RWPE1 (cell line): ENCODE measurements around the gene PHLPP1.

ENCODE experiments used
- CTCF ChIA-PET: fragments of 350-600 bp; sonication (Branson Sonifier 250); formaldehyde crosslinking; extraction: SDS; loops from one replicate; lab custom pipeline; 2021; lab: Yijun Ruan, JAX
- POLR2A ChIA-PET: fragments of 400-600 bp; formaldehyde crosslinking; extraction: SDS; loops from one replicate; lab custom pipeline; 2020; ENCODE audit warnings: antibody characterized with exemption; ENCODE audit not compliant: low non-redundant PET; lab: Yijun Ruan, JAX
- DNase-seq: peaks from one replicate; pipeline ENCODE4 v3.0.0; 2012; ENCODE audit warnings: low spot score
- H3K27ac ChIP-seq: fragments of 450-650 bp; 2 replicates; pipeline ENCODE4 v1.5.1; 2017
- TF ChIP-seq, protein P1 (sequence below): fragments of 450-650 bp; conservative IDR thresholded peaks from 2 replicates; pipeline ENCODE4 v1.5.1; 2017; ENCODE audit warnings: low read depth, mild to moderate bottlenecking

The PHLPP1 gene

DNA sequence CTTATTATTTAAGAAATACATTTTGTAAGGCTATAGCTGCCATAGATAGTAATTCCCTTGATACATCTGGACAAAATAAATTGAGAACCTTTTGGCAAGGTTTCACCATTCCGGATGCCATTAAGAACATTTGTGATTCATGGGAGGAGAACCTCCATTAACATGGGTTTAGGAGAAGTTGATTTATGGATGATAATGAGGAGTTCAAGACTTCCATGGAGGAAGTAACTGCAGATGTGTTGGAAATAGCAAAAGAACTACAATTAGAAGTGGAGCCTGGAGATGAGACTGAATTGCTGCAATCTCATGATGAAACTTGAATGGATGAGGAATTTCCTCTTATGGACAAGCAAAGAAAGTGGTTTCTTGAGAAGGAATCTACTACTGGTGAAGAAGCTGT lies 17.3 kb downstream of the PHLPP1 start:
- DNase-seq: no peak
- H3K27ac ChIP-seq: no peak overlapping the region
- POLR2A ChIA-PET: no interaction called here
- CTCF ChIA-PET: no interaction called here
- TF ChIP-seq, protein P1, sequence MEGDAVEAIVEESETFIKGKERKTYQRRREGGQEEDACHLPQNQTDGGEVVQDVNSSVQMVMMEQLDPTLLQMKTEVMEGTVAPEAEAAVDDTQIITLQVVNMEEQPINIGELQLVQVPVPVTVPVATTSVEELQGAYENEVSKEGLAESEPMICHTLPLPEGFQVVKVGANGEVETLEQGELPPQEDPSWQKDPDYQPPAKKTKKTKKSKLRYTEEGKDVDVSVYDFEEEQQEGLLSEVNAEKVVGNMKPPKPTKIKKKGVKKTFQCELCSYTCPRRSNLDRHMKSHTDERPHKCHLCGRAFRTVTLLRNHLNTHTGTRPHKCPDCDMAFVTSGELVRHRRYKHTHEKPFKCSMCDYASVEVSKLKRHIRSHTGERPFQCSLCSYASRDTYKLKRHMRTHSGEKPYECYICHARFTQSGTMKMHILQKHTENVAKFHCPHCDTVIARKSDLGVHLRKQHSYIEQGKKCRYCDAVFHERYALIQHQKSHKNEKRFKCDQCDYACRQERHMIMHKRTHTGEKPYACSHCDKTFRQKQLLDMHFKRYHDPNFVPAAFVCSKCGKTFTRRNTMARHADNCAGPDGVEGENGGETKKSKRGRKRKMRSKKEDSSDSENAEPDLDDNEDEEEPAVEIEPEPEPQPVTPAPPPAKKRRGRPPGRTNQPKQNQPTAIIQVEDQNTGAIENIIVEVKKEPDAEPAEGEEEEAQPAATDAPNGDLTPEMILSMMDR: no peak

DNA sequence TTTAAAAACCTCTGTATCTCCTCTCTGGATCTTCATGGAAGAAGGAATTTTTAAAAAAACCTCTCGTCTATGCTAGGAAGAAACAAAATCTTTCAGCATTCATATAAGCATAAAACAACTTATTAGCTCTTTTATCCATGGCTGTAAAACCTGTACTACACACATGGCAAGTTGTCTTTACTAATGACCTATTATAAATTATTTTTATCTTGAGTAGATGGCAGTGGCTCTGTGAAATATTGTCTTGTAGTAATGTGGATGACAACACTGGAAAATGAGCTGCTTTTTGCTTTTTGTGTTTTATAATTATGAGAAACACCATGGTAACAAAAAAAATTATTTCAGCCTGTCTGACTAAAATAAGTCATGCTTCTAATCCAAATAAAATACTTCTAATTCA lies 18.9 kb downstream of the PHLPP1 start:
- ChIA-PET CTCF (no interaction called here), POLR2A (interaction anchor here (0.5 kb wide), 1 partner anchor 29 kb away, joined by 14 read pairs; no protein-coding TSS in a partner anchor)
- TF ChIP-seq, protein P1: no peak
- H3K27ac ChIP-seq: no peak overlapping the region
- DNase-seq: no peak

DNA sequence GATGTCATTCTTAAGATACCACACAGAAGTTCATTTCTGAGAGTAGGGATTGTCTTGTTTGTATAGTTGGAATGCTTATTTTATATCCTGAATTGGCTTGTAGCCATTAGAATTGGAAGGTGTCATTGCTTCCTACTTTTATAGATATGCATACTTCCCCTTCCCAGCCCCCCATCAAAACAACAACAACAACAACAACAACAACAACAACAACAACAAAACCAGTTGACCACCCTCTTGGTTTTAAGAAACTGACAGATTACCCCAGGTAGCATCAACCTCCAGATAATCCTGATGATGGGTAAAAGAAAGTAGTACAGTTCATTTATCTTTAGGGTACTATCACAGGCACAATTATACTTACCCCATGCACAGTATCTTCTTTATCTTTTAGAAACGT lies 20.0 kb downstream of the PHLPP1 start:
- CTCF ChIA-PET: interaction anchor here (0.6 kb wide), 1 partner anchor 221 kb away, joined by 3 read pairs; no protein-coding TSS in a partner anchor
- POLR2A ChIA-PET: no interaction called here
- TF ChIP-seq, protein P1: no peak
- H3K27ac ChIP-seq: no peak overlapping the region
- no peak for DNase-seq

DNA sequence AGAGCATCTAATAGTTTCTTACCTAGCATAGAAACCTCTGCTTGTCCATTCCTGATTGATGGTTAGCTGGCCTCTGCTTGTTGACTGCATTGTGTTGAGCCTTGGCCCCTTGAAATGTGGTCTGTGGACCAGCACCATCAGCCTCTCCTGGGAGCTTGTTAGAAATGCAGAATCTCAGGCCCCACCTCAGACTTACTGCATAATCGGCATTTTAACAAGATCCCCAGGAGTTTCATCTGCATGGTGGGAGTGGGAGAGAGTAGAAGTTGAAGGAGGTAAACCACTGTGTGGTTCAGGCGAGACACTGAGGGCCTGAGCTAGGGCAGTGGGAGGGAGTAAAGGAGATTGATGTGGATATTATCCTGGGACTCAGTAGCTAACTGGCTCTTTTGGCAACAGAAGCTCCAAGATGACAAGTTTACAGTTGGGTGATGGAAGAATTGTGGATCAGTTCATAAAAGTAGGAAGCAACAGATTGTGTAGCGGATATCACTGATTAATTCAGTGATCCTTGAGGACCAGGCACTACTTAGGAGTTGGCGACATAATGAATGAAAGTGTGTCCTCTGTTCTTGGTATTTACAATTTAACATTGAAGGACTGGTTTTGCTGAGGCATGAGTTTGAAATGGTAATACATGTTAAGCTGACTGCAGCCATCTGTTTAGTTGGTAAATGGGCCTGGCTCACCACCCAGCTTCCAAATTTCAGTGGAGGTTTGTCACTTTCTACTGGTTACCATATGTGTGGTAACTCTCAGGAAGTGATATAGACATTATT lies 20.9 kb downstream of the PHLPP1 start:
- CTCF ChIA-PET: interaction anchor here (0.6 kb wide), 1 partner anchor 222 kb away, joined by 3 read pairs; no protein-coding TSS in a partner anchor
- POLR2A ChIA-PET: no interaction called here
- TF ChIP-seq, protein P1: no peak
- no peak overlapping the region for H3K27ac ChIP-seq
- DNase-seq: no peak

DNA sequence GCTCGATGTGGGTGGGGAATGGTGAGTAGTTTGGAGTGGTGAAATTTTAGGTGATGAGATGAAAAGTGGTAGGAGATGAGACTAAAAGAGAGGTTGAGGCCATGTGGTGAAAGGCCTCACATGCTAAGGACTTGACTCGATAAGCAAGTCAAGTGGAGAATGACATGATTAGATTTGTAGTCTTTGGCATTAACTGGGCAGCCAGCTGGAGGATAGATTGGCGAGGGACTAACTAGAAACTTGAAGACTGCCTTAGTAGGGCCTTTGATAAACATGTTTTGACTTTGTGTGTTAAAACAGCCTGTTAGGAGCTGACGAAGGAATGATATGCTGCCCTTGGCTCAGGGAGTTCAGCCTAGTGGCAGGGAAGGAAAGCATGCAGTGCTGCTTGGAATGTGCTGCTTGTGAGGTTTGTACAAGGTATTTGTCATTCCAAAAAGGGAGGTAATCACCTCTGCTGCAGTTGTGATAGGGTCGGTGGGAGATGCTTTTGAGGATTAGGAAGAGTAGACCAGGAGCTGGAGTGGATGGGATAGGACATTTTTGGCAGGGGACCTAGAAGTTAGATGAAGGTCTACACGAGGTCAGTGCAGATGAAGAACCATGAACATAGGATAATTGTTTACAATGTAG lies 22.0 kb downstream of the PHLPP1 start:
- TF ChIP-seq, protein P1: no peak
- no peak overlapping the region for H3K27ac ChIP-seq
- no peak for DNase-seq
- POLR2A ChIA-PET: no interaction called here
- CTCF ChIA-PET: no interaction called here

DNA sequence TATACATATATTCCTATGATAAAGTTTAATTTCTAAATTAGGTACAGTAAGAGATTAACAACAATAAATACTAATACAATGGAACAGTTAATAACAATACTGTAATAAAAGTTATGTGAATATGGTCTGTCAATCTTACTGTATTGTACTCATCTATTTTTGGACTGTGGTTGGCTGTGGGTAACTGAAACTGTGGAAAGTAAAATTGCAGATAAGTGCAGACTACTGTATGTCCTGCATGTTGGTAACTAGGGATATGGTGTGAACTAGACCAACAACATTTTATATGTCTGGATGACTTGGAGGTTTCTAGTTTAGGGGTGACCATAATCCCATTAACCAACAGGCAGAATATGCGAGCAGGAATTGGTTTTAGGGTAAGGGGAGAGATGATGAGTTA lies 23.3 kb downstream of the PHLPP1 start:
- ChIA-PET CTCF (no interaction called here), POLR2A (no interaction called here)
- TF ChIP-seq, protein P1: no peak
- no peak overlapping the region for H3K27ac ChIP-seq
- no peak for DNase-seq
